ENCODE measurements around the gene GTF2A1L. TPM values are rescaled to one million over a fixed set of nuclear protein-coding genes. Genes with fewer than 3 reads are reported as not detected.

GTF2A1L gene
- total and polyA plus RNA-seq, 4 donors = 0.30 to 10.2 (median 4.0) TPM

GRCh38 chr2:48633143-48633542 lies 15.5 kb downstream of the GTF2A1L start:
- H3K27me3 ChIP-seq (ENCODE audit: control insufficient read depth, insufficient read depth, low read length) = no peaks in the 10 kb centered on the region
- H3K4me3 ChIP-seq (ENCODE audit: low read depth, low read length) = no peak overlapping the region
- H3K4me1 ChIP-seq (ENCODE audit: control insufficient read depth, insufficient read depth, low read length) = no peaks in the 10 kb centered on the region
- H3K27ac ChIP-seq (ENCODE audit: low read depth, low read length) = no peak overlapping the region
- no peak for DNase-seq (ENCODE audit: low read depth in 4 of 6, low spot score in 6 of 6)
- WGBS (ENCODE audit: insufficient coverage) = 94% methylated on average over 2 of the region's 5 CpGs
- H3K36me3 ChIP-seq (ENCODE audit: control insufficient read depth, insufficient read depth, low read length) = no peaks in the 10 kb centered on the region
- H3K9me3 ChIP-seq (ENCODE audit: control insufficient read depth, insufficient read depth, low read length) = peaks cover 2% of the 10 kb centered on the region

- Histone ChIP-seq H3K9me3 (ENCODE audit: control insufficient read depth, insufficient read depth, low read length) (peaks cover 2% of the 10 kb centered on the region), H3K27ac (ENCODE audit: low read depth, low read length) (no peak overlapping the region), H3K4me1 (ENCODE audit: control insufficient read depth, insufficient read depth, low read length) (no peaks in the 10 kb centered on the region), H3K27me3 (ENCODE audit: control insufficient read depth, insufficient read depth, low read length) (no peaks in the 10 kb centered on the region), H3K36me3 (ENCODE audit: control insufficient read depth, insufficient read depth, low read length) (no peaks in the 10 kb centered on the region), H3K4me3 (ENCODE audit: low read depth, low read length) (no peak overlapping the region)
- WGBS (ENCODE audit: insufficient coverage) = no CpG with 5 or more reads among the region's 2 CpGs
- peak in 1 of 6 donors; percentile 52 for DNase-seq (ENCODE audit: low read depth in 4 of 6, low spot score in 6 of 6)
Measured at GRCh38 chr2:48635786-48636185, 18.1 kb downstream of the GTF2A1L start.

DNA sequence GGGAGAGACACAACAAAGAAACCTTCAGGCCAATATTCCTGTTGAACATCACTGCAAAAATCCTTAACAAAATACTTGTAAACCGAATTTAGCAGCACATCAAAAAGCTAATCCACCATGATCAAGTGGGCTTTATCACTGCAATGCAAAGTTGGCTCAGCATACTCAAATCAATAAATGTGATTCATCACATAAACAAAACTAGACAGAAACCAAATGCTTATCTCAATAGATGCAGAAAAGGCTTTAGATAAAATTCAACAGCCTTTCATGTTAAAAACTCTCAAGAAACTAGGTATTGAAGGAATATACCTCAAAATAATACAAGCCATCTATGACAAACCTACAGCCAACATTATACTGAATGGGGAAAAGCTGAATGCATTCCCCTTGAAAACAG lies 20.6 kb downstream of the GTF2A1L start:
- no peaks in the 10 kb centered on the region for H3K4me1 ChIP-seq (ENCODE audit: control insufficient read depth, insufficient read depth, low read length)
- no peak for DNase-seq (ENCODE audit: low read depth in 4 of 6, low spot score in 6 of 6)
- no peaks in the 10 kb centered on the region for H3K27me3 ChIP-seq (ENCODE audit: control insufficient read depth, insufficient read depth, low read length)
- H3K9me3 ChIP-seq (ENCODE audit: control insufficient read depth, insufficient read depth, low read length) = no peaks in the 10 kb centered on the region
- no peak overlapping the region for H3K4me3 ChIP-seq (ENCODE audit: low read depth, low read length)
- H3K36me3 ChIP-seq (ENCODE audit: control insufficient read depth, insufficient read depth, low read length) = no peaks in the 10 kb centered on the region
- no peak overlapping the region for H3K27ac ChIP-seq (ENCODE audit: low read depth, low read length)
- WGBS (ENCODE audit: insufficient coverage) = 89% methylated on average over 1 of the region's 1 CpG

DNA sequence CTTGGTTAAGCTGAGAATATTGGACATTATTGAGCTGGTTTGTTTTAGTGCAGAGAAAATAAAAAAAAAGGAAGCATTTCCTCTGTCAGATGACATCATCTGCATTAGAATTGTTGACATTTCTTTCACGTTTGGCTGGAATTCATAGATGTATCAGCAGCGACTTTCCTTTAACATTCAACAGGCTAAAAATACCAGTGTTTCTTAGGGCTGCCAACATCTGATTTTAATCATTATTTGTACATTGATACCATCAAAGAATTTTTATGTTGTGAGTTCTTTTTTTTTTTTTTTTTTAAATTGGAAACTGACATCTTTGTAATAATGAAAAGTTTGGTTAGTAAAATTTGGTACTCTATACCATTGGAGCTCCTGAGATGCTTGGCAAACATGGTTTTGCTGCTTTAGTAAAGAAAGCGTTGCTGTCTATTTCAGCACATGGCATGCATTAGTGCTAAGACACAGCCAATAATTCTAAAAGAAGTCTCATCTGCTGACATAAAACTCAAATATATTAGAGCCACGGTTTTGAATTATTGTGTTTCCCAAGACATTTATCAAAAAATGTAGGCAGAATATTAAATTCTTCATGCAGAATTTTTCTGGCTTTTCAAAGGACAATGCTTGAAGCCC lies 33.6 kb downstream of the GTF2A1L start:
- no peaks in the 10 kb centered on the region for H3K27me3 ChIP-seq (ENCODE audit: control insufficient read depth, insufficient read depth, low read length)
- no peaks in the 10 kb centered on the region for H3K4me1 ChIP-seq (ENCODE audit: control insufficient read depth, insufficient read depth, low read length)
- no peaks in the 10 kb centered on the region for H3K9me3 ChIP-seq (ENCODE audit: control insufficient read depth, insufficient read depth, low read length)
- no peaks in the 10 kb centered on the region for H3K36me3 ChIP-seq (ENCODE audit: control insufficient read depth, insufficient read depth, low read length)
- peak in 2 of 6 donors; percentile 14 for DNase-seq (ENCODE audit: low read depth in 4 of 6, low spot score in 6 of 6)
- H3K27ac ChIP-seq (ENCODE audit: low read depth, low read length) = no peak overlapping the region
- H3K4me3 ChIP-seq (ENCODE audit: low read depth, low read length) = no peak overlapping the region
- WGBS (ENCODE audit: insufficient coverage) = 67% methylated on average over 1 of the region's 4 CpGs

DNA sequence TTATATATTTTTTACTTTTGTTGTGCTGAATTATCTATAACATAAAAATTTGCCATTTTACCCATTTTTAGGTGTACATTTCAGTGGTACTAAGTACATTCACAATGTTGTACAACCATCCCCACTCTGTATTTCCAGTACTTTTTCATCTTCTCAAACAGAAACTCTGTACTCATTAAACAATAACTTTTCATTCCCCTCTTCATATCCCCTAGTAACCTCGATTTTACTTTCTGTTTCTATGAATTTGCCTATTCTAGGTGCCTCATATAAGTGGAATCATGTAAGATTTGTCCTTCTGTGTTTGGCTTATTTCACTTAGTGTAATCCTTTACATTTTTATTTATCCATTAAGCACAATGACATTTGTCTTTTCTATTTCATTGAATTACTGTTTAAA lies 51.3 kb downstream of the GTF2A1L start:
- no CpG with 5 or more reads among the region's 1 CpG for WGBS (ENCODE audit: insufficient coverage)

DNA sequence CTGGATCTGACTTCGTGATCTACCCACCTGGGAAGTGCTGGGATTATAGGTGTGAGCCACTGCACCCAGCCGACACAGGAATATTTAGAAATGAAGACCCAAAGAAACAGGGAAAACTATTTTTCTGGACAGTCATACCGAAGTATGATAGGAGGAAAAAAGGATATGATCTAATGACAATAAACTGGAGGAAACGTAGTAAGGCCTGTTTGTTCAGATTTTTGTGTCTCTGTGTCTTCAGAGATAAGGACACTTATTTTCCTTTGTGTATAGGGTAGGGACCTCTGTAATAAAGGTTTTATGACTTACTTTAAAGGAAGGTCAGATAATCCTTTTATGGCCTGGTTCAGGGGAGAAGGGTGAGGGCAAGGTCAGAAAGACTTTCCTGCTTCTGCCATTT lies 55.9 kb downstream of the GTF2A1L start:
- DNase-seq (ENCODE audit: low read depth in 4 of 6, low spot score in 6 of 6) = no peak
- no peaks in the 10 kb centered on the region for H3K36me3 ChIP-seq (ENCODE audit: control insufficient read depth, insufficient read depth, low read length)
- H3K4me3 ChIP-seq (ENCODE audit: low read depth, low read length) = no peak overlapping the region
- H3K27ac ChIP-seq (ENCODE audit: low read depth, low read length) = no peak overlapping the region
- no peaks in the 10 kb centered on the region for H3K4me1 ChIP-seq (ENCODE audit: control insufficient read depth, insufficient read depth, low read length)
- peaks cover 1% of the 10 kb centered on the region for H3K9me3 ChIP-seq (ENCODE audit: control insufficient read depth, insufficient read depth, low read length)
- WGBS (ENCODE audit: insufficient coverage) = 92% methylated on average over 4 of the region's 4 CpGs
- H3K27me3 ChIP-seq (ENCODE audit: control insufficient read depth, insufficient read depth, low read length) = no peaks in the 10 kb centered on the region

More for the DNA sequence above, 51.3 kb downstream of the GTF2A1L start:
- DNase-seq (ENCODE audit: low read depth in 4 of 6, low spot score in 6 of 6) = no peak
- Histone ChIP-seq H3K27me3 (ENCODE audit: control insufficient read depth, insufficient read depth, low read length) (no peaks in the 10 kb centered on the region), H3K4me1 (ENCODE audit: control insufficient read depth, insufficient read depth, low read length) (no peaks in the 10 kb centered on the region), H3K27ac (ENCODE audit: low read depth, low read length) (no peak overlapping the region), H3K4me3 (ENCODE audit: low read depth, low read length) (no peak overlapping the region), H3K36me3 (ENCODE audit: control insufficient read depth, insufficient read depth, low read length) (no peaks in the 10 kb centered on the region), H3K9me3 (ENCODE audit: control insufficient read depth, insufficient read depth, low read length) (peaks cover 1% of the 10 kb centered on the region)

DNA sequence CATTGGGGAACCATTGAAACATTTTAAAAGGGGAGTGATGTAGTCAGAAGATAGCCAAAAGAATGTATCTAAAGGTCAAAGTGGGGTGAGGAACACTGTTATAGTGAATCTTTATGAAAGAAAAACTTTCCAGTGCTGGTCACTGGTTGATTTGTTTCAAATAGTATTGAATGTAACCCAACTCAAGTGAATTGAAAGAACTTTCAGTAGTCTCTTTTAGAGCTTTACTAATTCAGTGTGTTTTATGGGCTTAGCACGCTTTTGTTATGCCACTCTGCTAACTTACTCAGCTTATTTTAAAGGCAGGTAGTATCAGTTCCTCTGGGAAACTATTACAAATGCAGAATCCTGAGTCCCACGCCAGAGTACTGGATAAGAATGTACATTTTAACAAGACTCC lies 57.3 kb downstream of the GTF2A1L start:
- DNase-seq (ENCODE audit: low read depth in 4 of 6, low spot score in 6 of 6) = peak in 2 of 6 donors; percentile 13
- no CpG with 5 or more reads among the region's 2 CpGs for WGBS (ENCODE audit: insufficient coverage)
- no peak overlapping the region for H3K4me3 ChIP-seq (ENCODE audit: low read depth, low read length)

GRCh38 chr2:48677450-48677849 lies 59.8 kb downstream of the GTF2A1L start:
- DNase-seq (ENCODE audit: low read depth in 4 of 6, low spot score in 6 of 6) = no peak
- H3K4me1 ChIP-seq (ENCODE audit: control insufficient read depth, insufficient read depth, low read length) = no peaks in the 10 kb centered on the region
- WGBS (ENCODE audit: insufficient coverage) = 60% methylated on average over 2 of the region's 2 CpGs
- H3K27ac ChIP-seq (ENCODE audit: low read depth, low read length) = no peak overlapping the region
- no peak overlapping the region for H3K4me3 ChIP-seq (ENCODE audit: low read depth, low read length)
- no peaks in the 10 kb centered on the region for H3K27me3 ChIP-seq (ENCODE audit: control insufficient read depth, insufficient read depth, low read length)
- peaks cover 1% of the 10 kb centered on the region for H3K9me3 ChIP-seq (ENCODE audit: control insufficient read depth, insufficient read depth, low read length)
- H3K36me3 ChIP-seq (ENCODE audit: control insufficient read depth, insufficient read depth, low read length) = no peaks in the 10 kb centered on the region

More for the DNA sequence above, 57.3 kb downstream of the GTF2A1L start:
- H3K36me3 ChIP-seq (ENCODE audit: control insufficient read depth, insufficient read depth, low read length) = no peaks in the 10 kb centered on the region
- H3K9me3 ChIP-seq (ENCODE audit: control insufficient read depth, insufficient read depth, low read length) = peaks cover 1% of the 10 kb centered on the region
- no peaks in the 10 kb centered on the region for H3K4me1 ChIP-seq (ENCODE audit: control insufficient read depth, insufficient read depth, low read length)
- H3K27ac ChIP-seq (ENCODE audit: low read depth, low read length) = no peak overlapping the region
- H3K27me3 ChIP-seq (ENCODE audit: control insufficient read depth, insufficient read depth, low read length) = no peaks in the 10 kb centered on the region

- no peaks in the 10 kb centered on the region for H3K9me3 ChIP-seq (ENCODE audit: control insufficient read depth, insufficient read depth, low read length)
- no CpG with 5 or more reads among the region's 1 CpG for whole genome bisulfite sequencing (ENCODE audit: insufficient coverage)
- H3K27me3 ChIP-seq (ENCODE audit: control insufficient read depth, insufficient read depth, low read length) = no peaks in the 10 kb centered on the region
- DNase-seq (ENCODE audit: low read depth in 4 of 6, low spot score in 6 of 6) = no peak
- H3K27ac ChIP-seq (ENCODE audit: low read depth, low read length) = no peak overlapping the region
- no peaks in the 10 kb centered on the region for H3K36me3 ChIP-seq (ENCODE audit: control insufficient read depth, insufficient read depth, low read length)
- H3K4me1 ChIP-seq (ENCODE audit: control insufficient read depth, insufficient read depth, low read length) = no peaks in the 10 kb centered on the region
- no peak overlapping the region for H3K4me3 ChIP-seq (ENCODE audit: low read depth, low read length)
Measured at GRCh38 chr2:48685126-48685525, 67.5 kb downstream of the GTF2A1L start.

GRCh38 chr2:48691935-48692691 lies 74.5 kb downstream of the GTF2A1L start:
- H3K36me3 ChIP-seq (ENCODE audit: control insufficient read depth, insufficient read depth, low read length) = no peaks in the 10 kb centered on the region
- H3K27me3 ChIP-seq (ENCODE audit: control insufficient read depth, insufficient read depth, low read length) = no peaks in the 10 kb centered on the region
- H3K4me1 ChIP-seq (ENCODE audit: control insufficient read depth, insufficient read depth, low read length) = no peaks in the 10 kb centered on the region
- 73% methylated on average over 1 of the region's 3 CpGs for WGBS (ENCODE audit: insufficient coverage)
- no peak for DNase-seq (ENCODE audit: low read depth in 4 of 6, low spot score in 6 of 6)
- H3K9me3 ChIP-seq (ENCODE audit: control insufficient read depth, insufficient read depth, low read length) = no peaks in the 10 kb centered on the region
- H3K27ac ChIP-seq (ENCODE audit: low read depth, low read length) = no peak overlapping the region
- no peak overlapping the region for H3K4me3 ChIP-seq (ENCODE audit: low read depth, low read length)
